D721Med (cell line): Measurements from ENCODE around the gene CPS1.

Source experiments
- DNase-seq: peaks from one replicate; pipeline ENCODE4 v3.0.0; 2011; ENCODE audit warnings: low spot score; ENCODE audit not compliant: insufficient read length
- FAIRE-seq: peaks from 2 replicates; lab custom pipeline; 2011; peaks lifted over from hg19 to GRCh38; lab: Jason Lieb, UNC
- CTCF ChIP-seq: IDR thresholded peaks from 2 replicates; pipeline ENCODE4 v1.5.1; 2012; ENCODE audit warnings: mild to moderate bottlenecking, control low read depth; ENCODE audit not compliant: insufficient read depth; ENCODE audit errors: missing control alignments

The CPS1 gene

GRCh38 chr2:210707900-210708299 is 151.5 kb downstream of the CPS1 start:
- peak; percentile 94 for FAIRE-seq

GRCh38 chr2:210713122-210713521 is 156.7 kb downstream of the CPS1 start:
- FAIRE-seq (no peak), DNase-seq (no peak)
- no peak for TF ChIP-seq CTCF

More at GRCh38 chr2:210707900-210708299, 151.5 kb downstream of the CPS1 start:
- DNase-seq: no peak
- TF ChIP-seq CTCF: no peak

- no peak for TF ChIP-seq CTCF
- FAIRE-seq: no peak
- DNase-seq: no peak
Observed at GRCh38 chr2:210715560-210716082, 159.2 kb downstream of the CPS1 start.

- TF ChIP-seq CTCF: no peak
- DNase-seq: no peak
- FAIRE-seq: no peak
Observed at GRCh38 chr2:210718503-210718902, 162.1 kb downstream of the CPS1 start.

- no peak for TF ChIP-seq CTCF
- peak; percentile 29 for FAIRE-seq
Observed at GRCh38 chr2:210722092-210722491, 165.7 kb downstream of the CPS1 start.

GRCh38 chr2:210727549-210727948 is 171.2 kb downstream of the CPS1 start:
- TF ChIP-seq CTCF: no peak
- FAIRE-seq (no peak), DNase-seq (no peak)

More at GRCh38 chr2:210722092-210722491, 165.7 kb downstream of the CPS1 start:
- no peak for DNase-seq
